ENCODE results near the gene DYSF.

GRCh38 chr2:71451705-71452104, 1.7 kb upstream of the DYSF start:
- TF ChIP-seq POLR2A (IDR thresholded peaks at IDR 0.05) (no peak), CTCF (IDR thresholded peaks at IDR 0.05) (no peak)
